B cell (primary cell): ENCODE measurements around the gene MTX1. TPM values are rescaled to one million over a fixed set of nuclear protein-coding genes. Genes with fewer than 3 reads are reported as not detected.

Experiments
- ATAC-seq: fragments of 200-7000 bp; cut with Tn5 transposase; one replicate; pipeline ENCODE4 v1.10.0; 2021; ENCODE audit warnings: low read depth, mild to moderate bottlenecking, moderate number of reproducible peaks, moderate library complexity
- CTCF ChIA-PET: fragments of 350-600 bp; sonication (Branson Sonifier 250); formaldehyde crosslinking; loops from one replicate; lab custom pipeline; 2021; ENCODE audit warnings: antibody characterized with exemption, inconsistent platforms; lab: Charles Lee
- POLR2A ChIA-PET: fragments of 350-600 bp; sonication (Branson Sonifier 250); formaldehyde crosslinking; loops from one replicate; lab custom pipeline; 2021; ENCODE audit warnings: antibody characterized with exemption; lab: Charles Lee
- DNase-seq: peaks from one replicate; pipeline ENCODE4 v3.0.0; 2013
- H2AFZ ChIP-seq: 2 replicates; pipeline ENCODE4 v1.6.1; 2012; ENCODE audit warnings: mild to moderate bottlenecking, low read depth, low read length; ENCODE audit not compliant: insufficient read depth, poor library complexity, severe bottlenecking
- H3K27ac ChIP-seq, 2 donors: 1 replicate in 1 of 2; 2 replicates in 1 of 2; pipeline ENCODE4 v1.5.1; 2012 to 2013; ENCODE audit warnings: low read length in 2 of 2, mild to moderate bottlenecking in 2 of 2, moderate library complexity in 1 of 2
- H3K27me3 ChIP-seq, 4 experiments: fragments of 200-600 bp in 1 of 4; sonication (generic) in 1 of 4; replicated peaks in 1 of 4; 1 replicate in 2 of 4; 2 replicates in 2 of 4; pipeline versions ENCODE4 v1.6.1 to v1.7.0; 2013 to 2016; ENCODE audit warnings: low read length in 3 of 4, mild to moderate bottlenecking in 2 of 4, mixed read lengths in 1 of 4, moderate library complexity in 1 of 4; ENCODE audit not compliant: insufficient read depth in 4 of 4, control insufficient read depth in 3 of 4; ENCODE audit errors: control extremely low read depth in 1 of 4
- H3K36me3 ChIP-seq, 2 experiments: replicated peaks in 1 of 2; 1 replicate in 1 of 2; 2 replicates in 1 of 2; pipeline versions ENCODE4 v1.6.1 to v1.7.1; 2013; ENCODE audit warnings: low read length in 1 of 2; ENCODE audit not compliant: insufficient read depth in 2 of 2, control insufficient read depth in 1 of 2; ENCODE audit errors: control extremely low read depth in 1 of 2, extremely low read depth in 1 of 2
- H3K4me1 ChIP-seq, 2 donors: fragments of 200-600 bp in 1 of 2; sonication (generic) in 1 of 2; 1 replicate in 1 of 2; 2 replicates in 1 of 2; pipeline versions ENCODE4 v1.5.1 to v1.6.1; 2013 to 2017; ENCODE audit warnings: low read length in 2 of 2; ENCODE audit not compliant: control insufficient read depth in 2 of 2, insufficient read depth in 2 of 2
- H3K4me2 ChIP-seq: replicated peaks from 2 replicates; pipeline ENCODE3; 2012; ENCODE audit warnings: mild to moderate bottlenecking, low read depth, low read length; ENCODE audit not compliant: poor library complexity, severe bottlenecking
- H3K4me3 ChIP-seq, 5 experiments: fragments of 200-600 bp in 1 of 5; sonication (generic) in 1 of 5; 1 replicate in 3 of 5; 2 replicates in 2 of 5; pipeline versions ENCODE4 v1.5.1 to v1.7.0; 2011 to 2016; ENCODE audit warnings: low read length in 4 of 5, mild to moderate bottlenecking in 4 of 5, low read depth in 2 of 5, control low read depth in 1 of 5, moderate library complexity in 1 of 5; ENCODE audit not compliant: insufficient read depth in 1 of 5; ENCODE audit errors: control extremely low read depth in 1 of 5, extremely low read depth in 1 of 5
- H3K79me2 ChIP-seq: fragments of 200-600 bp; sonication (generic); one replicate; pipeline ENCODE4 v1.6.0; 2016; ENCODE audit warnings: low read length; ENCODE audit not compliant: control insufficient read depth, insufficient read depth
- H3K9ac ChIP-seq: fragments of 200-600 bp; sonication (generic); 2 replicates; pipeline ENCODE4 v1.6.1; 2017; ENCODE audit warnings: mild to moderate bottlenecking, low read length, moderate library complexity
- H3K9me3 ChIP-seq, 3 donors: one replicate each; pipeline versions ENCODE4 v1.6.1 to v1.7.1; 2013; ENCODE audit warnings: low read length in 2 of 3; ENCODE audit not compliant: control insufficient read depth in 2 of 3, insufficient read depth in 1 of 3; ENCODE audit errors: control extremely low read depth in 1 of 3
- H4K20me1 ChIP-seq: 2 replicates; pipeline ENCODE4 v1.6.0; 2012; ENCODE audit warnings: mild to moderate bottlenecking, low read length; ENCODE audit not compliant: insufficient read depth, control insufficient read depth, poor library complexity, severe bottlenecking
- H3K27ac Mint-ChIP-seq: one replicate; pipeline ENCODE4 v1.8.0; 2021; ENCODE audit warnings: mixed read lengths
- H3K27me3 Mint-ChIP-seq: one replicate; pipeline ENCODE4 v1.8.0; 2021; ENCODE audit warnings: mixed read lengths
- H3K4me1 Mint-ChIP-seq: one replicate; pipeline ENCODE4 v1.8.0; 2021; ENCODE audit warnings: mixed read lengths
- H3K4me3 Mint-ChIP-seq: one replicate; pipeline ENCODE4 v1.8.0; 2021; ENCODE audit warnings: mixed read lengths
- H3K9me3 Mint-ChIP-seq: one replicate; pipeline ENCODE4 v1.8.0; 2022; ENCODE audit warnings: mixed read lengths; ENCODE audit not compliant: insufficient read depth
- EZH2 ChIP-seq: IDR thresholded peaks from 2 replicates; pipeline ENCODE4 v1.6.1; 2012; ENCODE audit warnings: borderline replicate concordance, low read depth, mild to moderate bottlenecking, moderate library complexity, low read length; ENCODE audit not compliant: insufficient read depth, poor library complexity, severe bottlenecking
- WGBS: methylation state at CpG from one replicate; pipeline ENCODE4 v1.1.5; 2013; ENCODE audit warnings: missing lambda C conversion rate; ENCODE audit not compliant: insufficient coverage; 5-methylcytosine and 5-hydroxymethylcytosine counted together
- intact Hi-C: fragments of 100-400 bp; cut with micrococcal nuclease; formaldehyde crosslinking; loops from one replicate; pipeline ENCODE4 v1.10.0; 2022
- polyA plus RNA-seq: library from polyadenylated mRNA; depleted of rRNA; stranded (reverse); fragments of >200 nt; gene quantifications from 2 replicates; pipeline ENCODE4 v1.2.3, GENCODE V29; 2012
- total RNA-seq, 2 donors: library from RNA; stranded (reverse); fragments of 120-200 nt in 1 of 2; gene quantifications; 1 replicate in 1 of 2; 2 replicates in 1 of 2; pipeline versions ENCODE4 v1.2.3 to v1.2.4, GENCODE V29; 2013 to 2022
- TF ChIP-seq, protein P1 (sequence below): fragments of 200-600 bp; IDR thresholded peaks from one replicate; pipeline ENCODE4 v1.8.0; 2022; ENCODE audit warnings: antibody characterized with exemption, mild to moderate bottlenecking

MTX1 gene
- total and polyA plus RNA-seq, 2 donors (not counting 1 experiment from before 2014, with no cell fraction given) = 19.0 to 40.4 TPM

- H3K27ac ChIP-seq = no peak overlapping the region
- peak overlapping the region; percentile 47 for H3K4me3 Mint-ChIP-seq
These were observed 12.2 kb upstream of the MTX1 start for GRCh38 chr1:155196103-155196892.

More at GRCh38 chr1:155196103-155196892, 12.2 kb upstream of the MTX1 start:
- Mint-ChIP-seq H3K4me1 (peaks cover 30% of the 10 kb centered on the region), H3K27ac (no peak overlapping the region), H3K27me3 (no peaks in the 10 kb centered on the region), H3K9me3 (no peaks in the 10 kb centered on the region)
- peaks cover 0 to 19% (median 1%) of the 10 kb centered on the region in 4 experiments for H3K27me3 ChIP-seq
- ChIA-PET POLR2A (interaction anchor here (0.6 to 1.0 kb wide), 2 partner anchors 11 to 26 kb away, joined by 3 to 5 read pairs; no protein-coding TSS in a partner anchor), CTCF (interaction anchor here (0.8 to 7.7 kb wide), 4 partner anchors 11 to 31 kb away, joined by 3 to 196 read pairs (median 28); partner anchors contain the start of genes KRTCAP2, MTX1, THBS3 and TRIM46)
- H3K4me1 ChIP-seq = peaks cover 15 to 23% of the 10 kb centered on the region in 2 donors
- H3K9ac ChIP-seq = no peak overlapping the region
- 84% methylated on average over 4 of the region's 6 CpGs for whole genome bisulfite sequencing
- DNase-seq (peak; percentile 25), ATAC-seq (no peak)
- H3K4me3 ChIP-seq = no peak overlapping the region
- H3K4me2 ChIP-seq = no peak overlapping the region
- intact Hi-C loops = no loop called here
- H3K9me3 ChIP-seq = peaks cover 0 to 5% (median 0%) of the 10 kb centered on the region in 3 donors
- no peaks in the 10 kb centered on the region for H3K36me3 ChIP-seq
- TF ChIP-seq EZH2 = no peak
- TF ChIP-seq, protein P1, sequence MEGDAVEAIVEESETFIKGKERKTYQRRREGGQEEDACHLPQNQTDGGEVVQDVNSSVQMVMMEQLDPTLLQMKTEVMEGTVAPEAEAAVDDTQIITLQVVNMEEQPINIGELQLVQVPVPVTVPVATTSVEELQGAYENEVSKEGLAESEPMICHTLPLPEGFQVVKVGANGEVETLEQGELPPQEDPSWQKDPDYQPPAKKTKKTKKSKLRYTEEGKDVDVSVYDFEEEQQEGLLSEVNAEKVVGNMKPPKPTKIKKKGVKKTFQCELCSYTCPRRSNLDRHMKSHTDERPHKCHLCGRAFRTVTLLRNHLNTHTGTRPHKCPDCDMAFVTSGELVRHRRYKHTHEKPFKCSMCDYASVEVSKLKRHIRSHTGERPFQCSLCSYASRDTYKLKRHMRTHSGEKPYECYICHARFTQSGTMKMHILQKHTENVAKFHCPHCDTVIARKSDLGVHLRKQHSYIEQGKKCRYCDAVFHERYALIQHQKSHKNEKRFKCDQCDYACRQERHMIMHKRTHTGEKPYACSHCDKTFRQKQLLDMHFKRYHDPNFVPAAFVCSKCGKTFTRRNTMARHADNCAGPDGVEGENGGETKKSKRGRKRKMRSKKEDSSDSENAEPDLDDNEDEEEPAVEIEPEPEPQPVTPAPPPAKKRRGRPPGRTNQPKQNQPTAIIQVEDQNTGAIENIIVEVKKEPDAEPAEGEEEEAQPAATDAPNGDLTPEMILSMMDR = no peak
- no peaks in the 10 kb centered on the region for H4K20me1 ChIP-seq
- no peaks in the 10 kb centered on the region for H3K79me2 ChIP-seq
- no peak overlapping the region for H2AFZ ChIP-seq
